SH-SY5Y (cell line): ENCODE measurements around the gene DENND1B.

ENCODE experiments used
- GATA2 ChIP-seq: IDR thresholded peaks from 2 replicates; pipeline ENCODE4 v1.6.1; 2011; ENCODE audit warnings: mild to moderate bottlenecking, low read depth, low read length
- GATA3 ChIP-seq: IDR thresholded peaks from 2 replicates; pipeline ENCODE4 v1.6.1; 2011; ENCODE audit warnings: low read depth, mild to moderate bottlenecking, low read length, moderate library complexity

Gene DENND1B

GRCh38 chr1:197686231-197686630 is 89.0 kb downstream of the DENND1B start:
- TF ChIP-seq GATA2: no peak
- TF ChIP-seq GATA3: no peak

- no peak for TF ChIP-seq GATA3
- TF ChIP-seq GATA2: no peak
Observed at GRCh38 chr1:197685785-197686184, 89.5 kb downstream of the DENND1B start.

- TF ChIP-seq GATA3: peak; percentile 94
- peak; percentile 51 for TF ChIP-seq GATA2
Observed at GRCh38 chr1:197683895-197684553, 91.3 kb downstream of the DENND1B start.

- peak; percentile 28; the same call in 1 of the 2 replicates for TF ChIP-seq GATA3
- peak; percentile 56 for TF ChIP-seq GATA2
Observed at GRCh38 chr1:197683280-197683679, 92.0 kb downstream of the DENND1B start.

- TF ChIP-seq GATA3 (no peak), GATA2 (no peak)
Observed at GRCh38 chr1:197680311-197680710, 95.0 kb downstream of the DENND1B start.

DNA sequence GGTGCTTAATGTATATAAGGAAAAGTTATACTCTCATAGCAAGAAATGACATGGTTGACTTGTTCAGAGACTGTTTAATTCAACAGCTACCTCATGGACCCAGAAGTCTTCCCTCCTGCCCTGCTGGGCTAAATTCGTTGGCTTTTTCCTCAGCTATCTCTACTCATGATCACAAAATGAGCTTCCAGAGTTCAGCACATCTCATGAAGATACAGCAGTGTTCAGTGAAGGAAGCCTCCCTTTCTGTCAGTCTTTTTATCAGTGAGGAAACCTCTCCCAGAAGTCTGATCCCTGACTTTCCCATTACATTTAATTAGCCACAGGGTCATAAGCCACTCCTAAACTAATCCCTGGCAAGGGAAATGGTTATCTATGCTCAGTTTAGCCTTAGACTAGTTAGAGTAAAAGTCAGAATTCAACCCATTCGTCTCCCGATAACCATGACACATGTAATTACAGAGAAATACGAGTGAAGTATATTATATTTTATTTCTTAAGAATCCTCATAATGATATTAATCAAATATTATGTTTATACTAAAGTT is 97.5 kb downstream of the DENND1B start:
- TF ChIP-seq GATA3 (no peak), GATA2 (no peak)

DNA sequence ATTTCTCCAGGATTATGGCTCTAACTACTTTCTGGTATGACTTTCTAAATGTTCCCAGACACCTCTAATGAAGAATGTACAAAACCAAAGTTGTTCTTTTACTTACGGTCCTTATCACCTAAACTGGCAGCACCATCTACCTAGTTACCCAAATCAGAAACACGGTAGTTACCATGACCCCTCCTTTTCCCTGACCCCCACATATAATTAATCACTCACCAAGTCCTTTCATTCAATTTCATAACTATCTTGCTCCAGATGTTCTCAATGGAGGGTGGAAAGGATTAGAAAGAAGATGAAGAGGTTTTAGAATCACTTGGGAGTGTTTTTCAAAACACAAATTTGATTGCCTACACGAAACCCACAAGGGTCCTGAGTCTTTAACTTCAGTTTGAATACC is 98.0 kb downstream of the DENND1B start:
- TF ChIP-seq GATA3: no peak
- no peak for TF ChIP-seq GATA2

DNA sequence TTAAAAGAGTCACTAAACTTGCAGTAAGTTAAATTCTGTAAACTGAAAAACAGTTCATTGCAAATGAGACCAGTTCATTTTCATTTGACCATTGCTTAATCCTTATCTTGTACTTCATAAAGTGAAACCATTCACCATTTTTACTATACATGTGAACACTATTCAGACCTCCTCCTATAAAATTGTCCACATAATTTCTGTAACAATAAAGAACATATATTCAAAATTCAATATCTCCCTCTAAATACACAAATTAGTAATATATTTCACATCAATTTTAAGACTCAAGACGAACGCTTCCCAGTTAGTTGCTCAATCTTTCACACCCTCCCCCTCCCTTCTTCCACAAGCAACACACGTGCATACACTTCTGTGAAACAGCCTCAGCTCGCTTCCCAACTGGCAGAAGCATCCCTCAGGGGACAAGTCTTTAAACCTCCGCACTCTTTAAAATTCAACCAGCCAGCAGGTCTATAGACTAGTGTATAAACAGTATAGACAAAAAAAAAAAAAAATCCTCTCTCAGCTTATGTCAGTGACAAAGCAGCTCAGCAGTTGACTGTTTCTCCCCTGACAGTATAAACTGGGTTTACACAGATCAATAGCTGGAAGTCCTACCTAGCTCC is 99.6 kb downstream of the DENND1B start:
- no peak for TF ChIP-seq GATA2
- no peak for TF ChIP-seq GATA3

GRCh38 chr1:197674286-197674685 is 101.0 kb downstream of the DENND1B start:
- TF ChIP-seq GATA2 (no peak), GATA3 (no peak)

GRCh38 chr1:197673292-197673691 is 102.0 kb downstream of the DENND1B start:
- TF ChIP-seq GATA2 (no peak), GATA3 (no peak)

GRCh38 chr1:197672347-197672746 is 102.9 kb downstream of the DENND1B start:
- no peak for TF ChIP-seq GATA2
- TF ChIP-seq GATA3: no peak

DNA sequence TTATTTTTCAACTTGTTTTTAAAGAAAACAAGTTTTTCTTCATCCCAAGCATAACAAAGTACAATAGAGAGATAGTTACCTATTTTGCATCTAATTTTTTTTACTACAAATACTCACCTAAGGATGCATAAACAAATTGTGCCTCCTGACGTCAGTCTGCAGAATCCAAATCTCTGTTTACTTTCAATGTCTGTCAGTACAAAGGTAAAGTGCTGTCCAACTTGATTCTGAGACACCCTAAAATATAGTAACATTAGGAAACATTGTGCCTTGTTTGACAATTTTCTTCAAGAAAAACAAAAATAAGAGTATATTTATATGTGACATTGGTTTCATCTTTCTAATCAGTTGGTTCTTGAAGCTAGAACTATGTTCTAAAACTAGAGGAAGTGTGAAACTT is 103.4 kb downstream of the DENND1B start:
- no peak for TF ChIP-seq GATA3
- no peak for TF ChIP-seq GATA2

DNA sequence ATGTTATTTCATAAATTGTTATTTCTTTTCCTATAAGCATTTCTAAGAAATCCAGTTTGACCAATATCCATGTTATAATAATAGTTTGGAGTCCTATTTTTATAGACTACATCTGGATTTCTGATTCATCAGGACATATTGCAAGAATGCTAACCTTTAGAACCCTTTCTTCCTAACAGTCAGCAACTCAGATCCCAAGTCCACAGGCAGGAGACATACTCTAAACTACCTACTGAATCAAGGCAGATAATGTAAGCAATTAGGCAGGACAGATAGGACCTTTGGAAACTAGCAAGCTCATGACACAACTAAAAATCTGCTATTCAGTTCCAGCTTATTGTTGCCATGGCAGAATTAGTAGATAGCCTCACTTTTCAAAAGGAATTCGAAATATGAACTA is 104.1 kb downstream of the DENND1B start:
- TF ChIP-seq GATA3 (no peak), GATA2 (no peak)

DNA sequence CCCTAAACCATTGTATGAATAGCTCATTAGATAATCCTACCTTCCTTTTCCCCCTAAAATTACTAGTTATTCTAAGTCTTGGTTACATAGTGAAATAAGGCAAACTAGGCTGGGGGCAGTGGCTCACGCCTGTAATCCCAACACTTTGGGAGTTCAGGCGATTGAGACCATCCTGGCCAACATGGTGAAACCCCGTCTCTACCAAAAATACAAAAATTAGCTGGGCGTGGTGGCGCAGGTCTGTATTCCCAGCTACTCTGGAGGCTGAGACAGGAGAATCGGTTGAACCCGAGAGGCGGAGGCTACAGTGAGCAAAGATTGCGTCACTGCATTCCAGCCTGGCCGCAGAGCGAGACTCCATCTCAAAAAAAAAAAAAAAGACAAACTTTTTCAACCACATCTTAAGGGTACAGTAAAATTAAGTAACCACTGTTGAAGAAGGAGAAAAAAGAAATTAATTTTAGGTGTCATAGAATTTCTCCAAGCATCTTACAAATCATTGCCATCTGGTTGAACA is 108.5 kb downstream of the DENND1B start:
- no peak for TF ChIP-seq GATA2
- TF ChIP-seq GATA3: no peak

DNA sequence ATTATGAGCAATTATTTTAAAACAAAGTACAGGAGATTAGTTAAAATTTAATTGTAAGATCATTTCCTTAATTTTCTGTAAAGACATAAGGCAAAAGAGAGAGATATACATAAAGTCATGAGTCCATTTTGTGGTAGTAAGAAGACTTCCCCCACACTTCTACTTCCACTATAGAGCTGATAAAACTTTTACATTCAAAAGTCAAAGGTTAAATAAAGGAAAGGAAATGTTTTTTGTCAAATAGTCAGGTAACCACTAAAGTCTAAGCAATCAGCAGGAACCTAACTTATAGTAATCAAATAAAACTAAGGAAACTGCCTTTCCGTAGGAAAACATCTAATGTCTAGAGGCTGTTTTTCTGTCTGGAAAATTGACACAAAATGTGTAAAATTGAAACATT is 110.9 kb downstream of the DENND1B start:
- TF ChIP-seq GATA2 (no peak), GATA3 (no peak)
